SK-N-SH treated with all-trans-retinoic acid at 6 μM for 48 hours (cell line): ENCODE results near the gene SPART.

Source experiments
- ATAC-seq: fragments of 200-7000 bp; cut with Tn5 transposase; 3 replicates; pipeline ENCODE4 v1.9.1; 2020; ENCODE audit warnings: mild to moderate bottlenecking, moderate library complexity
- ARNTL ChIP-seq: fragments of 450-650 bp; formaldehyde crosslinking; IDR thresholded peaks from 2 replicates; pipeline ENCODE4 v1.5.0; 2020; ENCODE audit warnings: low read depth, mild to moderate bottlenecking, moderate library complexity, borderline replicate concordance
- CSDC2 ChIP-seq: fragments of 250-450 bp; sonication (Bioruptor Pico); IDR thresholded peaks from 2 replicates; pipeline ENCODE4 v1.5.0; 2020; ENCODE audit warnings: mild to moderate bottlenecking, moderate library complexity
- CSRNP3 ChIP-seq: fragments of 250-450 bp; sonication (Bioruptor Pico); IDR thresholded peaks from 2 replicates; pipeline ENCODE4 v1.5.1; 2021; ENCODE audit warnings: mild to moderate bottlenecking, moderate library complexity
- ESRRG ChIP-seq: fragments of 250-450 bp; sonication (Bioruptor Pico); IDR thresholded peaks from 2 replicates; pipeline ENCODE4 v1.6.1; 2021; ENCODE audit warnings: mild to moderate bottlenecking
- ISL1 ChIP-seq: fragments of 250-450 bp; sonication (Bioruptor Pico); IDR thresholded peaks from 2 replicates; pipeline ENCODE4 v2.1.2; 2022; ENCODE audit warnings: mild to moderate bottlenecking, moderate library complexity
- PATZ1 ChIP-seq: fragments of 250-450 bp; sonication (Bioruptor Pico); IDR thresholded peaks from 2 replicates; pipeline ENCODE4 v1.8.0; 2020; ENCODE audit warnings: mild to moderate bottlenecking, moderate library complexity, borderline replicate concordance
- POU6F1 ChIP-seq: fragments of 250-450 bp; sonication (Bioruptor Pico); IDR thresholded peaks from 2 replicates; pipeline ENCODE4 v1.8.0; 2021; ENCODE audit warnings: low read depth, mild to moderate bottlenecking, moderate library complexity, borderline replicate concordance
- RARB ChIP-seq: fragments of 250-450 bp; sonication (Bioruptor Pico); IDR thresholded peaks from 2 replicates; pipeline ENCODE4 v1.8.0; 2021; ENCODE audit warnings: mild to moderate bottlenecking, moderate library complexity
- TCF4 ChIP-seq: fragments of 250-450 bp; sonication (Bioruptor Pico); IDR thresholded peaks from 2 replicates; pipeline ENCODE4 v1.8.0; 2021; ENCODE audit warnings: mild to moderate bottlenecking, moderate library complexity, borderline replicate concordance
- TOX ChIP-seq: fragments of 250-450 bp; sonication (Bioruptor Pico); IDR thresholded peaks from 2 replicates; pipeline ENCODE4 v1.8.0; 2021; ENCODE audit warnings: mild to moderate bottlenecking, moderate library complexity, borderline replicate concordance
- TSHZ2 ChIP-seq: fragments of 250-450 bp; sonication (Bioruptor Pico); IDR thresholded peaks from 2 replicates; pipeline ENCODE4 v1.5.0; 2020; ENCODE audit warnings: mild to moderate bottlenecking, moderate library complexity
- ZC3H10 ChIP-seq: fragments of 250-450 bp; sonication (Bioruptor Pico); IDR thresholded peaks from 2 replicates; pipeline ENCODE4 v1.5.1; 2021; ENCODE audit warnings: mild to moderate bottlenecking, moderate library complexity
- ZFP30 ChIP-seq: fragments of 450-650 bp; formaldehyde crosslinking; IDR thresholded peaks from 2 replicates; pipeline ENCODE4 v1.5.0; 2022; ENCODE audit warnings: mild to moderate bottlenecking, moderate library complexity
- ZNF565 ChIP-seq: fragments of 450-650 bp; formaldehyde crosslinking; conservative IDR thresholded peaks from 2 replicates; pipeline ENCODE4 v1.5.0; 2020; ENCODE audit warnings: low read depth, mild to moderate bottlenecking, moderate library complexity
- ZNF70 ChIP-seq: fragments of 450-650 bp; formaldehyde crosslinking; IDR thresholded peaks from 2 replicates; pipeline ENCODE4 v1.5.0; 2020; ENCODE audit warnings: mild to moderate bottlenecking, moderate library complexity

The SPART gene

GRCh38 chr13:36293497-36293896, 52.7 kb downstream of the SPART start (continued):
- no peak for TF ChIP-seq POU6F1 (CRISPR knock-in tag)
- TF ChIP-seq ESRRG (CRISPR knock-in tag): no peak

GRCh38 chr13:36288794-36289391, 57.3 kb downstream of the SPART start:
- no peak for ATAC-seq
- no peak for TF ChIP-seq CSRNP3
- no peak for TF ChIP-seq ZNF565 (CRISPR knock-in tag)
- TF ChIP-seq ZFP30 (CRISPR knock-in tag): no peak
- TF ChIP-seq PATZ1 (CRISPR knock-in tag): no peak
- no peak for TF ChIP-seq ISL1
- no peak for TF ChIP-seq TSHZ2
- no peak for TF ChIP-seq TCF4 (CRISPR knock-in tag)
- TF ChIP-seq ZNF70: no peak
- TF ChIP-seq RARB (CRISPR knock-in tag): no peak

GRCh38 chr13:36286006-36286405, 60.2 kb downstream of the SPART start:
- ATAC-seq: no peak
- TF ChIP-seq ZNF565 (CRISPR knock-in tag) (no peak), TCF4 (CRISPR knock-in tag) (no peak), ZC3H10 (CRISPR knock-in tag) (no peak), ARNTL (CRISPR knock-in tag) (no peak), TOX (CRISPR knock-in tag) (no peak), PATZ1 (CRISPR knock-in tag) (no peak), CSDC2 (CRISPR knock-in tag) (no peak), POU6F1 (CRISPR knock-in tag) (no peak), TSHZ2 (no peak), CSRNP3 (no peak)
